NB4 (cell line): ENCODE measurements around the gene CCDC71L.

Experiments used
- DNase-seq: peaks from one replicate; pipeline ENCODE4 v3.0.0; 2010; ENCODE audit warnings: low read depth
- H3K4me3 ChIP-seq: one replicate; pipeline ENCODE4 v1.5.1; 2011; ENCODE audit warnings: mild to moderate bottlenecking, low read depth, low read length, moderate library complexity
- MYC ChIP-seq: IDR thresholded peaks from 2 replicates; pipeline ENCODE4 v1.6.1; 2011; ENCODE audit warnings: low read depth, low read length
- POLR2A ChIP-seq: IDR thresholded peaks from 2 replicates; pipeline ENCODE4 v1.6.1; 2011; ENCODE audit warnings: mild to moderate bottlenecking; ENCODE audit not compliant: insufficient read length; ENCODE audit errors: extremely low read depth
- TF ChIP-seq, protein P1 (sequence below): IDR thresholded peaks from one replicate; pipeline ENCODE4 v1.5.1; 2012; ENCODE audit warnings: low read depth, low read length
- TF ChIP-seq, protein P2 (sequence below): IDR thresholded peaks from 2 replicates; pipeline ENCODE4 v1.6.1; 2011; ENCODE audit warnings: low read depth, low read length

Gene CCDC71L

DNA sequence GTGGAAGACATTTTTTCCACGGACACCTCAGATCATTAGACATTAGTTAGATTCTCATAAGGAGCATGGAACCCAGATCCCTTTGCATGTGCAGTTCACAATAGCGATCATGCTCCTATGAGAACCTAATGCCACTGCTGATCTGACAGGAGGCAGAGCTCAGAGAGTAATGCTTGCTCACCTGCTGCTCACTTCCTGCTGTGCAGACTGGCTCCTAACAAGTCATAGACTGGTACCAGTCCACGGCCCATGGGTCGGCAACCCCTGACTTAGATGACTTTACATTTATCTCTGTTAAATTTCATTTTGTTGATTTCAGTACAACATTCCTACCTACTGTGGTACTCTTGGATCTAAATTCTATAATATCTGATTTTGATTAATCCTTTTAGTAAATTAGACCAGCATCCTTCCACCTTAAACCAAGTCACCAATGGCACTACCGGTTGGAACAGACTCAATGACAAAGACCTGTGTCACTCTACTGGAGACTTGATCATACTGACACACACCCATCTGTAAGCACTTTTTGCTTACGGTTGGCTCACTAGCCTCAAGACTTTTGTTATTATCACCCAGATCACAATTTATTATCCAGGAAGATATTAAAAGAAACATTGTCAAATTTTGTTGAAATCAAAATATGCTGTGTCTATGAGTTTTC is 8.0 kb upstream of the CCDC71L start:
- no peak overlapping the region for H3K4me3 ChIP-seq
- TF ChIP-seq, protein P1, sequence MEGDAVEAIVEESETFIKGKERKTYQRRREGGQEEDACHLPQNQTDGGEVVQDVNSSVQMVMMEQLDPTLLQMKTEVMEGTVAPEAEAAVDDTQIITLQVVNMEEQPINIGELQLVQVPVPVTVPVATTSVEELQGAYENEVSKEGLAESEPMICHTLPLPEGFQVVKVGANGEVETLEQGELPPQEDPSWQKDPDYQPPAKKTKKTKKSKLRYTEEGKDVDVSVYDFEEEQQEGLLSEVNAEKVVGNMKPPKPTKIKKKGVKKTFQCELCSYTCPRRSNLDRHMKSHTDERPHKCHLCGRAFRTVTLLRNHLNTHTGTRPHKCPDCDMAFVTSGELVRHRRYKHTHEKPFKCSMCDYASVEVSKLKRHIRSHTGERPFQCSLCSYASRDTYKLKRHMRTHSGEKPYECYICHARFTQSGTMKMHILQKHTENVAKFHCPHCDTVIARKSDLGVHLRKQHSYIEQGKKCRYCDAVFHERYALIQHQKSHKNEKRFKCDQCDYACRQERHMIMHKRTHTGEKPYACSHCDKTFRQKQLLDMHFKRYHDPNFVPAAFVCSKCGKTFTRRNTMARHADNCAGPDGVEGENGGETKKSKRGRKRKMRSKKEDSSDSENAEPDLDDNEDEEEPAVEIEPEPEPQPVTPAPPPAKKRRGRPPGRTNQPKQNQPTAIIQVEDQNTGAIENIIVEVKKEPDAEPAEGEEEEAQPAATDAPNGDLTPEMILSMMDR, result no peak
- no peak for DNase-seq

DNA sequence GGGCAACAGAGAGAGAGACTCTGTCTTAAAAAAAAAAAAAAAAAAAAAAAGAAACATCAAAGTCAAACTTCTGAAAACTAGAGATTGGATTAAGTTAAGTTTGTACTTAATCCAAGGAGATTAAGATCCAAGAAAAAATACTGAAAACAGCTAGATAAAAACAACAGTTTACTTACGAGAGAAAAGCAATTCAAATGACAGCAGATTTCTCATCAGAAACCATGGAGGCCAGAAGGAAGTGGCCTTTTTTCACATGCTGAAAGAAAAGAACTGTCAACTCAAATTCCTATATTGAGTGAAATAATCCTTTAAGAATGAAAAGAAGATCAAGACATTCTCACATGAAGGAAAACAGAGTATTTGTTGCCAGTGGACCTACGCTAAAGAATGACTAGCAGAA is 5.4 kb upstream of the CCDC71L start:
- TF ChIP-seq MYC, result no peak
- TF ChIP-seq, protein P1, result no peak
- TF ChIP-seq, protein P2, sequence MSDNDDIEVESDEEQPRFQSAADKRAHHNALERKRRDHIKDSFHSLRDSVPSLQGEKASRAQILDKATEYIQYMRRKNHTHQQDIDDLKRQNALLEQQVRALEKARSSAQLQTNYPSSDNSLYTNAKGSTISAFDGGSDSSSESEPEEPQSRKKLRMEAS, result no peak
- TF ChIP-seq POLR2A, result no peak
- H3K4me3 ChIP-seq, result no peak overlapping the region
- no peak for DNase-seq

DNA sequence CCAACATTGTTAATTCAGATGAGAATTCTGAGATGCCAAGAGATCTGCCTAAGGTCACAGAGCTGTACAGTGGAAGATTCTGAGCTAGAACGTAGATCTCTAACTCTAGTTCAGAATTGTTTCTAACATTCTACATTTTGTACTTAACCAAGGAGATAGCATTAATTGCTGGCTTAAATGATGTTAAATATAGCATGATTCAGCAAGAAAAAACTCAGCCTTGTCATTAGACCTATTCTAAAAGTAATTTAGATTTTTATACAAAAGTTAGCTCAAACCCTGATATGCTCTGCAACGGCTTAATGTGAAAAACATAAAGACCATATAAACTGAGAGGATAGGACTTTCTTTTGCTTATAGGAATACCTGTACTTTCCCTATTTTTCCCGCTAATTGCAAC is 3.4 kb upstream of the CCDC71L start:
- TF ChIP-seq, protein P1, result no peak
- TF ChIP-seq POLR2A (no peak), MYC (no peak)
- TF ChIP-seq, protein P2, result no peak
- DNase-seq, result no peak
- H3K4me3 ChIP-seq, result no peak overlapping the region

DNA sequence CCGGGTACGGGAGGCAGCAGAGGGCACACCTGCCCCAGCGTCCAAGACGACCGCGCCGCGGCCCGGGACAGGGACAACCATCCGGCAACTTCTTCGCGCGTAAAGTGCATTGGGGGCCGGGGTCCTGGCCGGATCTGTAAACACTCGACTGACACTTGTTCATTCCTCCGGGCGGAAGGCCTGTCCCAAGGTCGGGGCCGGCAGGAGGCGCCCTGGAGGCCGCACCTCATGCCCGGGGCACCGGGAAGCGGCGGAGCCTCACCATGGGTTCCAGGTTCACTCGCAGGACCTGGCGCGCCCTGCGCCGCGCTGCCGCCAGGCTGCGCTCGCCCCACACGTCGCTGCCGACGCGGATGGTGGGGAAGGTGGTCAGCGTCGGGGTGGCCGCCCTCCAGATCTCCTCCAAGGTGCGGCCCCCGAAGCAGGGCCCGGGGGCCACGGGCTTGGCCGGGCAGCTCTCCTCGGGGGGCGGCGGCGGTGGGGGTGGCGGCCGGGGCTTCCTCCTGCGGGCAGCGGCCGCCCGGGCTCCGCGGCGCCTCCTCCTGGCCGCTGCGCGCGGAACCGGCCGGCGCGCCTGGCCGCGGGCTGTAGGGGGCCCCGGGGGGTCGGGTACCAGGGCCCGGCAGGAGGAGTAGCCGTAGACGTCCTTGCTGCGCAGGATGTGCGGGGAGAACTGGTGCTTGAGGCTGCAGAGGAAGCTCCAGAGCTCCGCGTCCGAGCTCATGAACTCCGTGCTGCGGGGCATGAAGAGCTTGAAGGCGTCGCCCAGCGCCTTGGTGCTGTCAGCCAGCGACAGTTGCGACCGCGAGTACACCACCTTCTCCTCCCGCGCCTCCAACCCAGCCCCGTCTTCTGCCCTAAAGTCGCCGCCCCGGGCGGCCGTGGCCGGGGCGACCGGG is 746 bp downstream of the CCDC71L start:
- TF ChIP-seq MYC (peak; percentile 61; the same call in 1 of the 2 replicates), POLR2A (no peak)
- TF ChIP-seq, protein P1, result peak; percentile 89
- TF ChIP-seq, protein P2, result peak; percentile 42; the same call in 1 of the 2 replicates
- H3K4me3 ChIP-seq, result peak overlapping the region; percentile 74
- peak; percentile 93 for DNase-seq

DNA sequence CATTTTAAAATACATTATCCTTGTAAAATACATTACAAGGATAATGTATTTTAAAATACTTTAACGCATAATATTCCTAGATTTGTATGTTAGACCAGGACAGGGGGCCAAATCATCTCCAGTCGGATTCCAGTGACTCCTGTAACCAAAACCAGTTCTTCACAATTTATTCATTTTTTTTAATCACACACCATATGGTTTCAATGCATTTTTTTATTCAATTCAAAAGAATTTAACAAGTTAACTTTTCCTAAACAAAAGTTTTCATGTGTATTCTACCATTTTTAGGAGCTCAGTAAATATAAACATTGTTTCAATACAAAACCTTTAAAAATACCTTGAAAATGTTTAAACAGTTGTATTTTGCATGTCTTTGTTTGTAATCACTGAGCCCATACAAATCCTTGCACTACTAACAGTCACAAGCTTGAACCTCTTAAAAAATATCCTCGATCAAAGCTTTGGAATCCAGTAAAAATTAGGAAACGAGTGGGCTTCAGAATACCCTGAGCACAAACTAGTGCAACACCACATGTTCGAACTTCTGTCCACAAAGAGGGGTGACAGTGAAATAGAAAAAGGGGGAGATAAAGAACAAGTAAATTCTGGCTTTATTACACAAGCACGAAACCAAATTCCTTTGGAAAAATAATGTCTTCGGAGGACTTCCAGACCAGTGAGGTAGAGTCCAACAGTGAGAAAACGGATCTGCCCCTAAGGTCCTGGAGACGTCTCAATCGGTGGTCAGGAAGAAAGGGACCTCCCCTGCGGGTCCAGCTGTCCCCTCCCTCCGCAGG is 1.6 kb downstream of the CCDC71L start:
- TF ChIP-seq MYC (no peak), POLR2A (no peak)
- TF ChIP-seq, protein P2, result no peak
- TF ChIP-seq, protein P1, result no peak
- peak overlapping the region; percentile 71 for H3K4me3 ChIP-seq
- DNase-seq, result no peak
